Tibial nerve (tissue), 4 donors: Measurements from ENCODE around the gene KRT34.

ENCODE experiments used
- CTCF ChIP-seq, 5 experiments: fragments of 200-600 bp in 3 of 5; fragments of 450-650 bp in 2 of 5; sonication (generic) in 3 of 5; IDR thresholded peaks; one replicate each; pipeline ENCODE4 v1.5.1; 2016 to 2019; ENCODE audit warnings: antibody characterized with exemption in 5 of 5, mild to moderate bottlenecking in 3 of 5, moderate library complexity in 2 of 5
- EP300 ChIP-seq, 2 donors: sonication (generic); formaldehyde crosslinking; IDR thresholded peaks; one replicate each; pipeline ENCODE4 v1.6.1; 2017; ENCODE audit warnings: antibody characterized with exemption in 2 of 2, mild to moderate bottlenecking in 1 of 2
- POLR2A ChIP-seq, 2 donors: fragments of 450-650 bp; IDR thresholded peaks; one replicate each; pipeline ENCODE4 v1.6.1; 2017; ENCODE audit warnings: antibody characterized with exemption in 2 of 2, mild to moderate bottlenecking in 2 of 2, moderate library complexity in 2 of 2

GRCh38 chr17:41360296-41360995 lies 21.7 kb downstream of the KRT34 start:
- TF ChIP-seq CTCF (IDR thresholded peaks at IDR 0.05) (no peak), EP300 (IDR thresholded peaks at IDR 0.05) (no peak), POLR2A (IDR thresholded peaks at IDR 0.05) (no peak)
